SK-N-SH (cell line): ENCODE data around the gene NBEAL2. TPM values are rescaled to one million over a fixed set of nuclear protein-coding genes. Genes with fewer than 3 reads are reported as not detected.

Experiments used
- CTCF ChIA-PET: fragments of 300-600, 350-600 bp; formaldehyde crosslinking; extraction: SDS; loops from one replicate; lab custom pipeline; 2021; lab: Yijun Ruan, JAX
- POLR2A ChIA-PET: fragments of 350-600 bp; sonication (Branson Sonifier 250); formaldehyde crosslinking; extraction: SDS; loops from one replicate; lab custom pipeline; 2020; ENCODE audit warnings: antibody characterized with exemption, inconsistent platforms; lab: Yijun Ruan, JAX
- DNase-seq: peaks from one replicate; pipeline ENCODE4 v3.0.0; 2012
- H2AFZ ChIP-seq: fragments of 200-600 bp; sonication (generic); 2 replicates; pipeline ENCODE4 v1.8.1; 2016; ENCODE audit warnings: antibody characterized with exemption, mild to moderate bottlenecking, low read depth
- H3F3A ChIP-seq: fragments of 200-600 bp; sonication (generic); replicated peaks from 2 replicates; pipeline ENCODE3; 2016; ENCODE audit warnings: antibody characterized with exemption, mild to moderate bottlenecking; ENCODE audit not compliant: insufficient read depth
- H3K27ac ChIP-seq, 2 experiments: fragments of 200-500 bp in 1 of 2; fragments of 200-600 bp in 1 of 2; sonication (Bioruptor generic) in 1 of 2; sonication (generic), shearing (Covaris generic) in 1 of 2; 2 replicates each; pipeline versions ENCODE4 v1.5.1 to v1.6.1; 2014 to 2016; ENCODE audit warnings: low read depth in 2 of 2, inconsistent platforms in 1 of 2, low read length in 1 of 2, mild to moderate bottlenecking in 1 of 2, mixed read lengths in 1 of 2
- H3K27me3 ChIP-seq: fragments of 200-600 bp; sonication (generic), shearing (Covaris generic); 2 replicates; pipeline ENCODE4 v1.6.1; 2016; ENCODE audit warnings: mixed run types; ENCODE audit not compliant: insufficient read depth
- H3K36me3 ChIP-seq, 2 experiments: fragments of 200-500 bp in 1 of 2; fragments of 200-600 bp in 1 of 2; sonication (Bioruptor generic) in 1 of 2; sonication (generic) in 1 of 2; replicated peaks in 1 of 2; 2 replicates each; pipeline versions ENCODE3 to v1.5.1; 2014 to 2016; ENCODE audit warnings: low read length in 1 of 2, mild to moderate bottlenecking in 1 of 2; ENCODE audit not compliant: insufficient read depth in 2 of 2, control insufficient read depth in 1 of 2
- H3K4me1 ChIP-seq, 2 experiments: fragments of 200-500 bp in 1 of 2; fragments of 200-600 bp in 1 of 2; sonication (Bioruptor generic) in 1 of 2; sonication (generic), shearing (Covaris generic) in 1 of 2; 2 replicates each; pipeline versions ENCODE4 v1.5.1 to v1.6.1; 2014 to 2016; ENCODE audit warnings: low read depth in 1 of 2, low read length in 1 of 2, mixed run types in 1 of 2; ENCODE audit not compliant: insufficient read depth in 2 of 2, control insufficient read depth in 1 of 2
- H3K4me2 ChIP-seq: fragments of 200-600 bp; sonication (generic), shearing (Covaris generic); 2 replicates; pipeline ENCODE4 v1.6.1; 2017; ENCODE audit warnings: mixed run types
- H3K4me3 ChIP-seq, 2 experiments: fragments of 200-500 bp in 1 of 2; fragments of 200-600 bp in 1 of 2; sonication (Bioruptor generic) in 1 of 2; sonication (generic), shearing (Covaris generic) in 1 of 2; 2 replicates each; pipeline versions ENCODE4 v1.5.1 to v1.8.1; 2014 to 2016; ENCODE audit warnings: low read depth in 2 of 2, inconsistent platforms in 1 of 2, low read length in 1 of 2, mild to moderate bottlenecking in 1 of 2, mixed read lengths in 1 of 2, moderate library complexity in 1 of 2
- H3K79me2 ChIP-seq: fragments of 200-600 bp; sonication (generic); 2 replicates; pipeline ENCODE4 v1.8.1; 2017; ENCODE audit warnings: mild to moderate bottlenecking; ENCODE audit not compliant: insufficient read depth
- H3K9ac ChIP-seq: fragments of 200-600 bp; sonication (generic); 2 replicates; pipeline ENCODE4 v1.6.1; 2017; ENCODE audit warnings: mixed run types
- H3K9me2 ChIP-seq: fragments of 200-600 bp; sonication (generic); 2 replicates; pipeline ENCODE4 v1.6.1; 2017; ENCODE audit warnings: mixed run types
- H3K9me3 ChIP-seq: fragments of 200-600 bp; sonication (generic); 2 replicates; pipeline ENCODE4 v1.6.1; 2017; ENCODE audit warnings: mixed run types, mild to moderate bottlenecking, moderate library complexity
- H4K20me1 ChIP-seq: fragments of 200-600 bp; sonication (generic); 2 replicates; pipeline ENCODE4 v1.6.1; 2017; ENCODE audit warnings: mild to moderate bottlenecking, mixed run types; ENCODE audit not compliant: insufficient read depth
- CHD2 ChIP-seq: fragments of 150-350 bp; IDR thresholded peaks from 2 replicates; pipeline ENCODE4 v1.6.1; 2018; ENCODE audit warnings: low read length; ENCODE audit not compliant: partially characterized antibody
- CTCF ChIP-seq: fragments of 200-600 bp; sonication (generic); IDR thresholded peaks from 2 replicates; pipeline ENCODE4 v1.6.1; 2017; ENCODE audit warnings: antibody characterized with exemption, mild to moderate bottlenecking, moderate library complexity
- ELF1 ChIP-seq: IDR thresholded peaks from 2 replicates; pipeline ENCODE4 v1.4.0; 2012
- EZH2phosphoT487 ChIP-seq: fragments of 200-600 bp; sonication (generic); IDR thresholded peaks from 2 replicates; pipeline ENCODE4 v1.6.1; 2017; ENCODE audit warnings: low read depth, mixed run types, mild to moderate bottlenecking, antibody characterized with exemption, moderate library complexity, borderline replicate concordance
- FOSL2 ChIP-seq: IDR thresholded peaks from 2 replicates; pipeline ENCODE4 v1.4.0; 2012; ENCODE audit warnings: low read depth, mild to moderate bottlenecking, moderate library complexity, borderline replicate concordance
- FOXJ3 ChIP-seq: sonication (generic); formaldehyde crosslinking; IDR thresholded peaks from 2 replicates; pipeline ENCODE4 v1.5.1; 2020; ENCODE audit warnings: mild to moderate bottlenecking, missing genetic modification reagents
- GABPA ChIP-seq: IDR thresholded peaks from 2 replicates; pipeline ENCODE4 v1.4.0; 2012; ENCODE audit warnings: low read depth, mild to moderate bottlenecking
- IRF3 ChIP-seq: fragments of 150-350 bp; IDR thresholded peaks from 2 replicates; pipeline ENCODE4 v1.6.1; 2016; ENCODE audit warnings: mild to moderate bottlenecking, low read depth, low read length
- JUND ChIP-seq: IDR thresholded peaks from 2 replicates; pipeline ENCODE4 v1.4.0; 2012
- MEF2A ChIP-seq: IDR thresholded peaks from 2 replicates; pipeline ENCODE4 v1.4.0; 2012; ENCODE audit warnings: low read depth, borderline replicate concordance
- MXI1 ChIP-seq: IDR thresholded peaks from 2 replicates; pipeline ENCODE4 v1.6.1; 2012; ENCODE audit warnings: mild to moderate bottlenecking, low read depth, low read length, improper control_type of control experiment
- REST ChIP-seq: IDR thresholded peaks from 2 replicates; pipeline ENCODE4 v1.6.1; 2012; ENCODE audit warnings: mild to moderate bottlenecking, low read depth, low read length, moderate library complexity
- RXRA ChIP-seq: IDR thresholded peaks from 2 replicates; pipeline ENCODE4 v1.4.0; 2012; ENCODE audit warnings: low read depth, mild to moderate bottlenecking, borderline replicate concordance
- TAF1 ChIP-seq: IDR thresholded peaks from 2 replicates; pipeline ENCODE4 v1.6.1; 2012; ENCODE audit warnings: low read depth, mild to moderate bottlenecking, low read length, moderate library complexity, borderline replicate concordance
- TCF12 ChIP-seq: IDR thresholded peaks from 2 replicates; pipeline ENCODE4 v1.4.0; 2012
- TEAD4 ChIP-seq: IDR thresholded peaks from 2 replicates; pipeline ENCODE4 v1.4.0; 2012; ENCODE audit warnings: mild to moderate bottlenecking, borderline replicate concordance; ENCODE audit not compliant: insufficient read depth
- USF1 ChIP-seq: IDR thresholded peaks from 2 replicates; pipeline ENCODE4 v1.4.0; 2012; ENCODE audit warnings: low read depth, borderline replicate concordance
- YY1 ChIP-seq: IDR thresholded peaks from 2 replicates; pipeline ENCODE4 v1.4.0; 2012; ENCODE audit warnings: low read depth, mild to moderate bottlenecking
- ZBTB33 ChIP-seq: IDR thresholded peaks from 2 replicates; pipeline ENCODE4 v1.4.0; 2012; ENCODE audit warnings: low read depth, borderline replicate concordance
- WGBS: methylation state at CpG from one replicate; pipeline ENCODE4 v1.1.6; 2017; ENCODE audit warnings: low lambda C conversion rate; 5-methylcytosine and 5-hydroxymethylcytosine counted together
- polyA plus RNA-seq, 3 experiments: library from polyadenylated mRNA; depleted of rRNA; stranded (reverse); fragments of >200 nt; gene quantifications; 2 replicates each; pipeline ENCODE4 v1.2.3, GENCODE V29; 2012
- TF ChIP-seq, protein P1 (sequence below): fragments of 150-350 bp; IDR thresholded peaks from 2 replicates; pipeline ENCODE4 v1.6.1; 2017; ENCODE audit warnings: antibody characterized with exemption, low read length, low read depth, borderline replicate concordance

NBEAL2 gene
- polyA plus RNA-seq, 1 of the 3 experiments (the other 2 are of a cell fraction): 20.3 TPM

- TF ChIP-seq YY1 (no peak), REST (no peak), GABPA (no peak), MEF2A (no peak), FOXJ3 (no peak), FOSL2 (no peak), TCF12 (no peak), TEAD4 (no peak), CTCF (no peak), CHD2 (no peak), MXI1 (no peak), TAF1 (no peak), RXRA (no peak), ELF1 (no peak), ZBTB33 (no peak), USF1 (no peak), EZH2phosphoT487 (no peak), IRF3 (no peak), JUND (no peak)
- TF ChIP-seq, protein P1, sequence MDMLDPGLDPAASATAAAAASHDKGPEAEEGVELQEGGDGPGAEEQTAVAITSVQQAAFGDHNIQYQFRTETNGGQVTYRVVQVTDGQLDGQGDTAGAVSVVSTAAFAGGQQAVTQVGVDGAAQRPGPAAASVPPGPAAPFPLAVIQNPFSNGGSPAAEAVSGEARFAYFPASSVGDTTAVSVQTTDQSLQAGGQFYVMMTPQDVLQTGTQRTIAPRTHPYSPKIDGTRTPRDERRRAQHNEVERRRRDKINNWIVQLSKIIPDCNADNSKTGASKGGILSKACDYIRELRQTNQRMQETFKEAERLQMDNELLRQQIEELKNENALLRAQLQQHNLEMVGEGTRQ: no peak
- TF ChIP-seq, all 33 proteins: peak for 0
- Histone ChIP-seq H3K9me2 (no peaks in the 10 kb centered on the region), H3K4me2 (peak overlapping the region; percentile 54; the same call in 1 of the 2 replicates), H4K20me1 (no peaks in the 10 kb centered on the region), H3K27me3 (no peaks in the 10 kb centered on the region), H3K36me3 (peaks cover 9 to 37% of the 10 kb centered on the region in 2 experiments), H3K79me2 (peaks cover 82% of the 10 kb centered on the region), H3K4me1 (peaks cover 46 to 47% of the 10 kb centered on the region in 2 experiments), H3K9ac (no peak overlapping the region), H3K9me3 (no peaks in the 10 kb centered on the region), H2AFZ (no peak overlapping the region), H3F3A (peaks cover 29% of the 10 kb centered on the region), H3K4me3 (no peak overlapping the region), H3K27ac (peak overlapping the region; percentile 89 to 91)
- DNase-seq: no peak
- ChIA-PET POLR2A (interaction anchor here (0.6 to 1.1 kb wide), 3 partner anchors 11 to 43 kb away, joined by 3 to 4 read pairs (median 3); no protein-coding TSS in a partner anchor), CTCF (interaction anchor here (0.7 to 4.1 kb wide), 8 partner anchors 9 to 272 kb away, joined by 3 to 23 read pairs (median 7); partner anchors contain the start of gene NBEAL2)
- WGBS: 88% methylated on average over 7 of the region's 7 CpGs
Observed at GRCh38 chr3:46935989-46936558, 43.4 kb upstream of the NBEAL2 start.
